ENCODE data around the gene KPNA3. TPM values are rescaled to one million over a fixed set of nuclear protein-coding genes. Genes with fewer than 3 reads are reported as not detected.
A peak's percentile ranks its signal among the peaks of the same experiment; 100 is the strongest.

Gene KPNA3
- total RNA-seq, 1 experiment from 2014 or later = 49.7 TPM

- no peak overlapping the region for H4K91ac ChIP-seq (ENCODE audit: insufficient read length, low read depth, low read length)
- whole genome bisulfite sequencing (ENCODE audit: extremely low coverage, insufficient read length, low lambda C conversion rate) = no CpG with 5 or more reads among the region's 5 CpGs
- H2BK120ac ChIP-seq (ENCODE audit: low read depth, low read length, poor library complexity, severe bottlenecking) = no peak overlapping the region
- H3K9ac ChIP-seq (ENCODE audit: extremely low read depth, insufficient read length, low read length) = no peak overlapping the region
- no peak overlapping the region for H3K18ac ChIP-seq (ENCODE audit: insufficient read length, low read depth, low read length)
- Mint-ChIP-seq H3K36me3 (ENCODE audit: insufficient read depth in 1 of 3, low read depth in 3 of 3) (peaks cover 40 to 44% (median 42%) of the 10 kb centered on the region in 3 experiments), H3K9me3 (no peaks in the 10 kb centered on the region; a peak in 2 of 5 replicates), H3K4me3 (no peak overlapping the region), H3K27ac (peak overlapping the region in 2 of 3 experiments; percentile 60 to 75; a peak in 4 of 7 replicates), H3K4me1 (peaks cover 21 to 22% of the 10 kb centered on the region in 2 experiments), H3K27me3 (ENCODE audit: low read depth) (no peaks in the 10 kb centered on the region; the same call in 1 of the 2 replicates)
- no peak overlapping the region for H3T11ph ChIP-seq (ENCODE audit: low read length)
- H2BK5ac ChIP-seq (ENCODE audit: insufficient read length, low read length) = no peak overlapping the region
- TF ChIP-seq, protein P1, sequence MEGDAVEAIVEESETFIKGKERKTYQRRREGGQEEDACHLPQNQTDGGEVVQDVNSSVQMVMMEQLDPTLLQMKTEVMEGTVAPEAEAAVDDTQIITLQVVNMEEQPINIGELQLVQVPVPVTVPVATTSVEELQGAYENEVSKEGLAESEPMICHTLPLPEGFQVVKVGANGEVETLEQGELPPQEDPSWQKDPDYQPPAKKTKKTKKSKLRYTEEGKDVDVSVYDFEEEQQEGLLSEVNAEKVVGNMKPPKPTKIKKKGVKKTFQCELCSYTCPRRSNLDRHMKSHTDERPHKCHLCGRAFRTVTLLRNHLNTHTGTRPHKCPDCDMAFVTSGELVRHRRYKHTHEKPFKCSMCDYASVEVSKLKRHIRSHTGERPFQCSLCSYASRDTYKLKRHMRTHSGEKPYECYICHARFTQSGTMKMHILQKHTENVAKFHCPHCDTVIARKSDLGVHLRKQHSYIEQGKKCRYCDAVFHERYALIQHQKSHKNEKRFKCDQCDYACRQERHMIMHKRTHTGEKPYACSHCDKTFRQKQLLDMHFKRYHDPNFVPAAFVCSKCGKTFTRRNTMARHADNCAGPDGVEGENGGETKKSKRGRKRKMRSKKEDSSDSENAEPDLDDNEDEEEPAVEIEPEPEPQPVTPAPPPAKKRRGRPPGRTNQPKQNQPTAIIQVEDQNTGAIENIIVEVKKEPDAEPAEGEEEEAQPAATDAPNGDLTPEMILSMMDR (conservative IDR thresholded peaks at IDR 0.05) = no peak
- no peaks in the 10 kb centered on the region for H3K9me3 ChIP-seq (ENCODE audit: control insufficient read depth, low read depth, low read length)
- H3K79me1 ChIP-seq (ENCODE audit: insufficient read depth, low read depth, low read length, poor library complexity, severe bottlenecking) = no peaks in the 10 kb centered on the region
- H3K4me2 ChIP-seq (ENCODE audit: insufficient read depth, insufficient read length, low read length) = no peak overlapping the region
- no peaks in the 10 kb centered on the region for H3K23me2 ChIP-seq (ENCODE audit: insufficient read length, low read depth, low read length, poor library complexity, severe bottlenecking)
- no peak overlapping the region for H2AFZ ChIP-seq (ENCODE audit: low read length)
- no peak overlapping the region for H3K14ac ChIP-seq (ENCODE audit: insufficient read depth, low read length)
- no peak overlapping the region for H4K8ac ChIP-seq (replicated peaks; ENCODE audit: insufficient read length, low read depth, low read length)
- DNase-seq = no peak
- no peak overlapping the region for H3K23ac ChIP-seq (ENCODE audit: insufficient read length, low read depth, low read length)
- no peak overlapping the region for H2BK12ac ChIP-seq (ENCODE audit: insufficient read length, low read depth, low read length)
- H3K56ac ChIP-seq (ENCODE audit: insufficient read length, low read depth, low read length) = no peak overlapping the region
- H3K27ac ChIP-seq (ENCODE audit: insufficient read length, low read depth, low read length) = no peak overlapping the region
- no peak overlapping the region for H3K4ac ChIP-seq (ENCODE audit: low read depth, low read length)
- H4K5ac ChIP-seq (ENCODE audit: insufficient read length, low read depth, low read length) = no peak overlapping the region
- no peak overlapping the region for H2BK15ac ChIP-seq (ENCODE audit: low read depth, low read length)
- H3K27me3 ChIP-seq (ENCODE audit: insufficient read depth, low read length) = no peaks in the 10 kb centered on the region
- no peaks in the 10 kb centered on the region for H3K4me1 ChIP-seq (ENCODE audit: insufficient read depth, low read length)
- no peak overlapping the region for H2AK5ac ChIP-seq (ENCODE audit: insufficient read length, low read length)
- no peaks in the 10 kb centered on the region for H4K20me1 ChIP-seq (ENCODE audit: control insufficient read depth, insufficient read depth, insufficient read length)
- peaks cover 4% of the 10 kb centered on the region; the same call in 1 of the 2 replicates for H3K79me2 ChIP-seq (ENCODE audit: insufficient read depth, low read length)
- H2BK20ac ChIP-seq (ENCODE audit: low read depth, low read length, poor library complexity, severe bottlenecking) = no peak overlapping the region
Measured at GRCh38 chr13:49670828-49671227, 121.7 kb downstream of the KPNA3 start.
